H1 (cell line): ENCODE results near the gene SNTG2. TPM values are rescaled to one million over a fixed set of nuclear protein-coding genes. Genes with fewer than 3 reads are reported as not detected.

ENCODE experiments used
- CTCF ChIA-PET: fragments of 300-600 bp; sonication (Branson Sonifier 250); formaldehyde crosslinking; loops from one replicate; lab custom pipeline; 2021; ENCODE audit not compliant: partially characterized antibody; lab: Charles Lee
- POLR2A ChIA-PET: fragments of 300-600 bp; sonication (Branson Sonifier 250); formaldehyde crosslinking; loops from one replicate; lab custom pipeline; 2021; ENCODE audit warnings: inconsistent platforms; ENCODE audit not compliant: partially characterized antibody; lab: Charles Lee
- DNase-seq, 2 experiments: peaks; one replicate each; pipeline versions ENCODE4 v3.0.0 to v3.0.0-alpha.2; 2010 to 2022; ENCODE audit warnings: low spot score in 2 of 2, low read depth in 1 of 2, mixed read lengths in 1 of 2
- FAIRE-seq: peaks from 2 replicates; lab custom pipeline; 2011; peaks lifted over from hg19 to GRCh38; lab: Jason Lieb, UNC
- H2AFZ ChIP-seq: 2 replicates; pipeline ENCODE4 v1.8.1; 2012; ENCODE audit warnings: low read length, inconsistent platforms
- H2AK5ac ChIP-seq: 2 replicates; pipeline ENCODE4 v1.6.1; 2013; ENCODE audit warnings: low read depth, low read length
- H2BK120ac ChIP-seq: replicated peaks from 2 replicates; pipeline ENCODE3; 2013; ENCODE audit warnings: low read depth, low read length, inconsistent platforms
- H2BK12ac ChIP-seq: 2 replicates; pipeline ENCODE4 v1.6.1; 2013; ENCODE audit warnings: low read depth, low read length
- H2BK15ac ChIP-seq: 2 replicates; pipeline ENCODE4 v1.6.1; 2013; ENCODE audit warnings: low read length
- H2BK20ac ChIP-seq: 2 replicates; pipeline ENCODE4 v1.6.1; 2013; ENCODE audit warnings: low read length
- H2BK5ac ChIP-seq: 2 replicates; pipeline ENCODE4 v1.6.1; 2013; ENCODE audit warnings: low read depth, low read length
- H3K14ac ChIP-seq: 2 replicates; pipeline ENCODE4 v1.6.1; 2013; ENCODE audit warnings: inconsistent platforms; ENCODE audit not compliant: insufficient read length
- H3K18ac ChIP-seq: 2 replicates; pipeline ENCODE4 v1.6.1; 2013; ENCODE audit warnings: low read length; ENCODE audit errors: extremely low read depth
- H3K23ac ChIP-seq: 2 replicates; pipeline ENCODE4 v1.6.1; 2013; ENCODE audit warnings: inconsistent platforms; ENCODE audit not compliant: insufficient read length
- H3K23me2 ChIP-seq: 2 replicates; pipeline ENCODE4 v1.6.1; 2013; ENCODE audit warnings: low read depth, low read length
- H3K27ac ChIP-seq: 2 replicates; pipeline ENCODE4 v1.6.1; 2011; ENCODE audit warnings: low read depth, low read length, inconsistent platforms
- H3K27me3 ChIP-seq, 4 experiments: replicated peaks in 1 of 4; 1 replicate in 1 of 4; 2 replicates in 3 of 4; pipeline versions ENCODE4 v1.6.1 to v1.8.1; 2011 to 2013; ENCODE audit warnings: low read length in 3 of 4, mild to moderate bottlenecking in 3 of 4, inconsistent platforms in 2 of 4, mixed read lengths in 2 of 4, moderate library complexity in 1 of 4; ENCODE audit not compliant: control insufficient read depth in 3 of 4, insufficient read depth in 3 of 4; ENCODE audit errors: extremely low read depth in 1 of 4
- H3K36me3 ChIP-seq, 4 experiments: 2 replicates each; pipeline versions ENCODE4 v1.6.1 to v1.8.1; 2011 to 2013; ENCODE audit warnings: mild to moderate bottlenecking in 4 of 4, low read length in 3 of 4, moderate library complexity in 2 of 4, control low read depth in 1 of 4, inconsistent platforms in 1 of 4; ENCODE audit not compliant: insufficient read depth in 4 of 4, control insufficient read depth in 2 of 4
- H3K4ac ChIP-seq: replicated peaks from 2 replicates; pipeline ENCODE3; 2013; ENCODE audit warnings: low read length, low read depth, mixed read lengths, inconsistent platforms; ENCODE audit not compliant: insufficient read length
- H3K4me1 ChIP-seq, 4 experiments: replicated peaks in 1 of 4; 1 replicate in 1 of 4; 2 replicates in 3 of 4; pipeline versions ENCODE4 v1.6.1 to v1.8.1; 2011 to 2013; ENCODE audit warnings: low read length in 3 of 4, inconsistent platforms in 2 of 4, mixed read lengths in 1 of 4; ENCODE audit not compliant: insufficient read depth in 4 of 4, control insufficient read depth in 3 of 4
- H3K4me2 ChIP-seq, 2 experiments: 2 replicates each; pipeline versions ENCODE4 v1.6.1 to v1.8.1; 2011 to 2013; ENCODE audit warnings: low read depth in 2 of 2, low read length in 2 of 2, control low read depth in 1 of 2, inconsistent platforms in 1 of 2, mild to moderate bottlenecking in 1 of 2; ENCODE audit not compliant: insufficient read depth in 1 of 2
- H3K4me3 ChIP-seq, 4 experiments: fragments of 200-600, 300-600 bp in 1 of 4; sonication (generic), shearing (Covaris generic), sonication (Bioruptor Twin) in 1 of 4; 2 replicates each; pipeline versions ENCODE4 v1.5.1 to v1.8.1; 2011 to 2016; ENCODE audit warnings: low read length in 4 of 4, low read depth in 3 of 4, control low read depth in 2 of 4, inconsistent platforms in 2 of 4, mild to moderate bottlenecking in 2 of 4, mixed read lengths in 1 of 4, moderate library complexity in 1 of 4; ENCODE audit not compliant: insufficient read depth in 2 of 4; ENCODE audit errors: extremely low read depth in 1 of 4
- H3K56ac ChIP-seq: replicated peaks from 2 replicates; pipeline ENCODE3; 2013; ENCODE audit warnings: low read depth, mild to moderate bottlenecking, mixed read lengths, low read length, inconsistent platforms; ENCODE audit not compliant: insufficient read length
- H3K79me1 ChIP-seq: 2 replicates; pipeline ENCODE4 v1.6.1; 2013; ENCODE audit warnings: low read depth, low read length, control low read depth
- H3K79me2 ChIP-seq, 2 experiments: 2 replicates each; pipeline versions ENCODE4 v1.6.1 to v1.8.1; 2012 to 2013; ENCODE audit warnings: low read length in 2 of 2, mild to moderate bottlenecking in 2 of 2, inconsistent platforms in 1 of 2; ENCODE audit not compliant: insufficient read depth in 2 of 2, control insufficient read depth in 1 of 2
- H3K9ac ChIP-seq, 4 experiments: replicated peaks in 1 of 4; 1 replicate in 1 of 4; 2 replicates in 3 of 4; pipeline versions ENCODE4 v1.6.1 to v1.8.1; 2011 to 2013; ENCODE audit warnings: low read depth in 3 of 4, low read length in 3 of 4, control low read depth in 2 of 4, mild to moderate bottlenecking in 2 of 4, moderate library complexity in 2 of 4, inconsistent platforms in 1 of 4; ENCODE audit errors: extremely low read depth in 1 of 4
- H3K9me3 ChIP-seq, 2 experiments: 2 replicates each; pipeline versions ENCODE4 v1.6.1 to v1.8.1; 2012 to 2013; ENCODE audit warnings: mild to moderate bottlenecking in 2 of 2, moderate library complexity in 2 of 2, control low read depth in 1 of 2, inconsistent platforms in 1 of 2, low read depth in 1 of 2, low read length in 1 of 2, mixed read lengths in 1 of 2; ENCODE audit not compliant: insufficient read depth in 2 of 2
- H4K20me1 ChIP-seq, 2 experiments: replicated peaks in 1 of 2; 2 replicates each; pipeline versions ENCODE3 to v1.8.1; 2011 to 2013; ENCODE audit warnings: inconsistent platforms in 2 of 2, low read length in 2 of 2, mild to moderate bottlenecking in 1 of 2; ENCODE audit not compliant: insufficient read depth in 2 of 2, control insufficient read depth in 1 of 2
- H4K5ac ChIP-seq: 2 replicates; pipeline ENCODE4 v1.6.1; 2013; ENCODE audit warnings: low read length, low read depth, mixed read lengths, inconsistent platforms; ENCODE audit not compliant: insufficient read length
- H4K8ac ChIP-seq: 2 replicates; pipeline ENCODE4 v1.8.0; 2013; ENCODE audit warnings: mild to moderate bottlenecking, moderate library complexity, low read length, inconsistent platforms; ENCODE audit not compliant: insufficient read depth; ENCODE audit errors: extremely low read depth
- H4K91ac ChIP-seq: replicated peaks from 2 replicates; pipeline ENCODE3; 2013; ENCODE audit warnings: low read length, mixed read lengths, inconsistent platforms; ENCODE audit not compliant: insufficient read length
- CEBPB ChIP-seq: IDR thresholded peaks from 2 replicates; pipeline ENCODE4 v1.6.1; 2012; ENCODE audit warnings: low read depth, low read length
- EZH2 ChIP-seq: fragments of 200-600 bp; sonication (generic); IDR thresholded peaks from 2 replicates; pipeline ENCODE4 v1.7.1; 2012; ENCODE audit warnings: low read depth, mild to moderate bottlenecking, moderate library complexity, low read length, inconsistent platforms; ENCODE audit not compliant: severe bottlenecking
- FOSL1 ChIP-seq: IDR thresholded peaks from 2 replicates; pipeline ENCODE4 v1.6.1; 2011; ENCODE audit warnings: mild to moderate bottlenecking, low read depth, low read length, moderate library complexity; ENCODE audit not compliant: insufficient read depth
- HDAC2 ChIP-seq, 2 experiments: fragments of 300-600 bp in 1 of 2; sonication (generic) in 1 of 2; IDR thresholded peaks; 2 replicates each; pipeline ENCODE4 v1.6.1; 2011 to 2012; ENCODE audit warnings: low read depth in 2 of 2, low read length in 2 of 2, mild to moderate bottlenecking in 2 of 2, moderate library complexity in 2 of 2, borderline replicate concordance in 1 of 2, inconsistent platforms in 1 of 2
- JUND ChIP-seq: IDR thresholded peaks from 2 replicates; pipeline ENCODE4 v1.6.1; 2011; ENCODE audit warnings: mild to moderate bottlenecking, improper control_type of control experiment, low read length
- NANOG ChIP-seq: IDR thresholded peaks from 2 replicates; pipeline ENCODE4 v1.6.1; 2011; ENCODE audit warnings: low read length, low read depth, mild to moderate bottlenecking, inconsistent platforms; ENCODE audit not compliant: insufficient read depth, poor library complexity, severe bottlenecking
- SP1 ChIP-seq: IDR thresholded peaks from 2 replicates; pipeline ENCODE4 v1.6.1; 2011; ENCODE audit warnings: low read depth, low read length
- YY1 ChIP-seq: IDR thresholded peaks from 2 replicates; pipeline ENCODE4 v1.6.1; 2011; ENCODE audit warnings: low read depth, mild to moderate bottlenecking, low read length
- WGBS, 2 experiments: shearing (Covaris generic) in 1 of 2; methylation state at CpG; one replicate each; pipeline versions ENCODE4 v1.1.6 to v1.1.7; 2013 to 2015; ENCODE audit warnings: low lambda C conversion rate in 2 of 2, mixed read lengths in 2 of 2, inconsistent platforms in 1 of 2, low coverage in 1 of 2, missing lambda C conversion rate in 1 of 2; ENCODE audit not compliant: insufficient replicate concordance in 2 of 2, insufficient coverage in 1 of 2, insufficient read length in 1 of 2; ENCODE audit errors: extremely low coverage in 1 of 2, missing lambda C conversion rate in 1 of 2; 5-methylcytosine and 5-hydroxymethylcytosine counted together
- polyA plus RNA-seq, 7 experiments: library from polyadenylated mRNA; depleted of rRNA in 3 of 7; stranded (reverse) in 5 of 7; unstranded in 2 of 7; fragments of >200 nt in 5 of 7; fragments of 200-250 nt in 2 of 7; gene quantifications; 1 replicate in 5 of 7; 2 replicates in 1 of 7; 4 replicates in 1 of 7; pipeline versions ENCODE4 v1.2.1 to v1.2.3, GENCODE V29; 2011 to 2013; ENCODE audit warnings: missing spikeins in 2 of 7, mixed read lengths in 2 of 7
- total RNA-seq: library from RNA; stranded (reverse); fragmentation: NEBNext Ultra II Directional; extraction: Animal tissue kit (Norgen Biotek cat#: 25700); gene quantifications from 2 replicates; pipeline ENCODE4 v1.2.1, GENCODE V29; 2021

Gene SNTG2
- total and polyA plus RNA-seq, 2 of the 8 experiments (the other 6 are each of a cell fraction or from before 2014, with no cell fraction given): 6.6 to 18.1 TPM

DNA sequence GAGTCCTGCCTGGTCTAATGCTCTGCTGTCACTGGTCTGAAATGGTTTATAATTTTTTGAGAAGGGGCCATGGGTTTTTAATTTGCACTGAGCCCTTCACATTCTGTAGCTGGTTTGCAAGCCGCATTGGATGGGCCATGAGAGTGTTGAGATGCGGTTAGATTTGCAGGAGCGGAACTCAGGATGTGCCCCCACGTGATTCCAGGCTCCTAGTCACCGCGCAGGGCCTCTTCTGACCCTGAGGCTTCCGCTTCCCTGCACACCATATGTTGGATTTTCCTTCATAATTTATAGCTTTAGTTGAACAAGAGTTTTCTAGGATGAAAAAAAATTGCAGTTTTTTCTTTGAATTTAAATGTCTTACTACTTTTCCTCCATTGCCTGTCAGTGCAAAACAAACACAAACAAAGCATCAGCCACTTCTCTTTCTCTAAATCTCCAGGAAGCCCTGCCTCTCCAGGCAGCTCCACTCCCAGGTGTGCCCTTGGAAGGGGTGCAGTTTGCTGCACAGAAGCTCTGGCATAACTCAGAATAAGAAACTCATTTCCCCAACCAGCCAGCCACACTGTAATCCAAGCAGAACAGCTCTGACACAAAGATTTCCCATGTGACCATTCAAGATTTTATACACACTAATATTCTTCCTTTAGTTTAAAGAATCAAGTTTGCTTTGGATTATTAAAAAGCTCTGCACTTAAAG, 444.2 kb downstream of the SNTG2 start:
- POLR2A ChIA-PET: no interaction called here

More for the DNA sequence above, 444.2 kb downstream of the SNTG2 start:
- Histone ChIP-seq H3K4me2 (no peak overlapping the region), H3K27me3 (no peaks in the 10 kb centered on the region), H2BK15ac (no peak overlapping the region), H3K27ac (no peak overlapping the region), H2BK120ac (no peak overlapping the region), H3K4ac (no peak overlapping the region), H4K5ac (no peak overlapping the region), H3K14ac (no peak overlapping the region), H3K23ac (no peak overlapping the region), H2BK5ac (no peak overlapping the region), H3K18ac (no peak overlapping the region), H2AFZ (no peak overlapping the region), H4K20me1 (no peaks in the 10 kb centered on the region), H3K9ac (no peak overlapping the region), H3K23me2 (no peaks in the 10 kb centered on the region), H3K4me1 (no peaks in the 10 kb centered on the region; a peak in 1 of 7 replicates), H3K9me3 (no peaks in the 10 kb centered on the region), H3K4me3 (no peak overlapping the region), H4K8ac (no peak overlapping the region), H3K36me3 (no peaks in the 10 kb centered on the region; a peak in 1 of 8 replicates), H2AK5ac (no peak overlapping the region), H4K91ac (no peak overlapping the region), H3K79me2 (no peaks in the 10 kb centered on the region), H3K56ac (no peak overlapping the region), H2BK12ac (no peak overlapping the region), H3K79me1 (no peaks in the 10 kb centered on the region), H2BK20ac (no peak overlapping the region)
- WGBS, 2 experiments: 93% methylated on average over 7 of the region's 7 CpGs; no CpG with 5 or more reads in 1 of the 2 experiments
- FAIRE-seq: no peak
- TF ChIP-seq SP1 (no peak), FOSL1 (no peak), EZH2 (no peak), NANOG (no peak), HDAC2 (IDR thresholded peaks at IDR 0.05; ENCODE audit: borderline replicate concordance in 1 of 2, low read depth in 2 of 2, low read length in 2 of 2) (no peak), JUND (no peak), CEBPB (no peak), YY1 (no peak)
- DNase-seq: no peak
- CTCF ChIA-PET: no interaction called here
